Right atrium auricular region (tissue), 2 donors: ENCODE measurements around the gene TBC1D9B. TPM values are rescaled to one million over a fixed set of nuclear protein-coding genes. Genes with fewer than 3 reads are reported as not detected.

Experiments used
- DNase-seq: peaks from one replicate; pipeline ENCODE4 v3.0.0-alpha.2; 2019; ENCODE audit warnings: low spot score
- H3K27ac ChIP-seq, 2 donors: fragments of 200-600 bp; sonication (generic); 1 replicate in 1 of 2; 2 replicates in 1 of 2; pipeline ENCODE4 v1.5.1; 2016 to 2019
- H3K27me3 ChIP-seq, 2 donors: fragments of 200-600 bp; sonication (generic); one replicate each; pipeline versions ENCODE4 v1.5.1 to v1.6.0; 2017 to 2019
- H3K36me3 ChIP-seq: fragments of 200-600 bp; sonication (generic); one replicate; pipeline ENCODE4 v1.5.1; 2016
- H3K4me1 ChIP-seq, 2 donors: fragments of 200-600 bp; sonication (generic); one replicate each; pipeline versions ENCODE4 v1.5.1 to v1.6.0; 2017 to 2019
- H3K4me3 ChIP-seq, 2 donors: fragments of 200-600 bp; sonication (generic); 1 replicate in 1 of 2; 2 replicates in 1 of 2; pipeline ENCODE4 v1.5.1; 2017 to 2019; ENCODE audit warnings: mild to moderate bottlenecking in 1 of 2, moderate library complexity in 1 of 2
- H3K9me3 ChIP-seq, 2 donors: fragments of 200-600 bp; sonication (generic); one replicate each; pipeline ENCODE4 v1.5.1; 2019
- CTCF ChIP-seq, 2 donors: fragments of 200-600 bp; sonication (generic); IDR thresholded peaks; one replicate each; pipeline ENCODE4 v1.5.1; 2019; ENCODE audit warnings: antibody characterized with exemption in 2 of 2
- total RNA-seq, 2 donors: library from RNA; depleted of rRNA; stranded (reverse); fragments of >200 nt; gene quantifications; one replicate each; pipeline ENCODE4 v1.1.0, GENCODE V29; 2016

The TBC1D9B gene
- total RNA-seq, 2 donors from 2014 or later: 33.5 to 57.7 TPM

DNA sequence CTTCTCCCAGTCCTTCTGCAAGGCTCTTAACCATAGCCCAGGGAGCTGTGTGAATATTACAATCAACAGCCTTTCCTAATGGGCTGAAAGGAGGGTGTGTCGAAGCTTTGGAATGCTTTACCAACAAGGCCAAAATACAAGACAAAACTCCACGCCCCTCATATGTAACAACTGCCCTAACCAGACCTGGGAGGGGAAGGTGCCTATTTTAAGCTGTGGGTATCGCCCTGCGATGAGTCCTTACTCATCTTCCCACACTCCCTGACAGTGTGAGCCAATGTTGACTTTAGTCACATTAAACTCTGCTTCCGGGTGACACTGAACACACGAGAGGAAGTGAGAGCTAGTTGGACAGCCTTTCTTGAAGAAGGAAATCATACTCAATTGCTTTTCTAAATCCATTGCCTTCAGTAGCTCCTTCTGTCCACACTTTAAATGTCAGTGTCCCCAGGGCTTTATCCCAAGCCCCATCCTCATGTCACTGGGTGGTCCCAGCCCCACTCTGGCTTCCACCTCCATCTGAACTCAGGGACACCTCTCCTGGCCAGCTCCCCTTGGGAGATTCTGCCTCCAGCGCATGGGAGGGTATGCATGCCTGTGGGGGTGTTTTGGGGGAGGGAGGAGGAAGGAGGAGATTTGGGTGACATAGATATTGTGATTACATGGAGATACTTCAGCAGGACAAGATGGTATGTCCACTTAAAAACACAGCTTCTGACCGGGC, 6.5 kb upstream of the TBC1D9B start:
- no peak for DNase-seq
- Histone ChIP-seq H3K9me3 (no peaks in the 10 kb centered on the region), H3K27ac (no peak overlapping the region), H3K4me1 (no peaks in the 10 kb centered on the region), H3K36me3 (no peaks in the 10 kb centered on the region), H3K4me3 (no peak overlapping the region), H3K27me3 (no peaks in the 10 kb centered on the region)
- TF ChIP-seq CTCF (IDR thresholded peaks at IDR 0.05): no peak

- TF ChIP-seq CTCF (IDR thresholded peaks at IDR 0.05): no peak
Observed at GRCh38 chr5:179913461-179913860, 5.8 kb upstream of the TBC1D9B start.

DNA sequence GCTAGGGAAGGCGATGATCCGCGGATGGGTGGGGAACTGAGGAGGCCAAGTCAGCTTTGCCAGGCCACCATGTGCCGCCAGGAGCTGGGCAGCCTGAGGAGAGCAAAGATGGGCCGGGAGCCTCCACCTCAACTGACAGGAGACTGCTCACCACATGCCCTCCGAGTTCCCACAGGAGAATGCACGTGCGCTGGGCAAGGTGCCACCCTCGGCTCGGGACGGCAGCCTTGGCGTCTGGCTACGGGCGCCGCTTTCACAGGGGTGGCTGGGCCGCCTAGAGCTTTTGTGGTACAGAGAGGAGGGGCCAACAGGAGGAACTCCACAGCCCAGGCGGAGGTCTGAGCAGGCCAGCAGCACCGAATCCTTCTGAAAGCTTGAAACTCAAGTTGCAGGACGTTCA, 5.3 kb upstream of the TBC1D9B start:
- Histone ChIP-seq H3K9me3 (no peaks in the 10 kb centered on the region), H3K27me3 (no peaks in the 10 kb centered on the region), H3K27ac (no peak overlapping the region), H3K4me3 (no peak overlapping the region), H3K4me1 (peaks cover 0 to 8% of the 10 kb centered on the region in 2 donors), H3K36me3 (no peaks in the 10 kb centered on the region)
- no peak for TF ChIP-seq CTCF (IDR thresholded peaks at IDR 0.05)
- no peak for DNase-seq

More at GRCh38 chr5:179913461-179913860, 5.8 kb upstream of the TBC1D9B start:
- Histone ChIP-seq H3K27ac (no peak overlapping the region), H3K9me3 (no peaks in the 10 kb centered on the region), H3K27me3 (no peaks in the 10 kb centered on the region), H3K36me3 (no peaks in the 10 kb centered on the region), H3K4me1 (peaks cover 0 to 3% of the 10 kb centered on the region in 2 donors), H3K4me3 (no peak overlapping the region)
- no peak for DNase-seq

DNA sequence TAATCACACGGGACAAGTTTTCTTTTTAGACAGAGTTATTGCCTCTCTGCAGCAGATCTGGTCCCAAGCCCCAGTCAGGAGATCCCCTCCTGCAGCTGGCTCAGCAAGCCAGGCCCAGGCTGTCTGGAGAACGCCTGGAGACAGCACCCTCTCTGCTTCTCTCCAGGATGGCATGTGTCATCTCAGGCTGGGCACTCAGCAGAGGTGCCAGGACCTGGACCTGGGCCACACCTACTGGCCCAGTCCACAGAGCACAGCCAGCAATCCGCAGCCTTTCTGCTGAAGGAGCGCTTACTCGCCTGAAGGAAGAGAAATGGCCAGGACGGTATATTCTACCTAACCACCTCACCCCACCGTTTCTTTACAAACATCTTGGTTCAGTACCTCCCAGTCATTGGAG, 4.7 kb upstream of the TBC1D9B start:
- H3K36me3 ChIP-seq: no peaks in the 10 kb centered on the region
- H3K27me3 ChIP-seq: no peaks in the 10 kb centered on the region
- H3K27ac ChIP-seq: no peak overlapping the region
- H3K4me3 ChIP-seq: no peak overlapping the region
- no peaks in the 10 kb centered on the region for H3K9me3 ChIP-seq
- TF ChIP-seq CTCF (IDR thresholded peaks at IDR 0.05): no peak
- DNase-seq: no peak
- peaks cover 0 to 9% of the 10 kb centered on the region in 2 donors for H3K4me1 ChIP-seq

DNA sequence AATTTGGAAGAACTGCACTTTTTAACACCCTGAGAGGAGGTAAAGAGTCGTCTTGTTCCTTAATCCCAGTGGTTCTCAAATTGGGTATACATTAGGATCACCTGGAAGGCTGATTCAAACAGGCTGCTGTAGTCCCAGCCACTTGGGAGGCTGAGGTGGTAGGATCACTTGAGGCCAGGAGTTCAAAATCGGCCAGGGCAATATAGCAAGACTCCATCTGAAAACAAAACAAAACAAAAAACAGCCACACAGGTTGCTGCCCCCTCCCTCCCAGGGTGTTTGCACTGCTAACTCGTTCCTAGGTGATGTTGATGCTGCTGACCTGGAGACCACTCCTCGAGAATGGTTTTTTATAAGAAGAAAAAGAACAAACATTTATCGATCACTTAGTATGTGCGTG, 1.5 kb upstream of the TBC1D9B start:
- no peak for DNase-seq
- no peak overlapping the region for H3K4me3 ChIP-seq
- H3K36me3 ChIP-seq: peaks cover 5% of the 10 kb centered on the region
- no peaks in the 10 kb centered on the region for H3K9me3 ChIP-seq
- TF ChIP-seq CTCF (IDR thresholded peaks at IDR 0.05): no peak
- no peaks in the 10 kb centered on the region for H3K27me3 ChIP-seq
- peaks cover 0 to 21% of the 10 kb centered on the region in 2 donors for H3K4me1 ChIP-seq
- no peak overlapping the region for H3K27ac ChIP-seq

- Histone ChIP-seq H3K4me3 (peak overlapping the region in 1 of 2 donors; percentile 65), H3K27ac (peak overlapping the region in 1 of 2 donors; percentile 24), H3K4me1 (peaks cover 0 to 21% of the 10 kb centered on the region in 2 donors), H3K9me3 (no peaks in the 10 kb centered on the region), H3K27me3 (no peaks in the 10 kb centered on the region), H3K36me3 (peaks cover 5% of the 10 kb centered on the region)
- no peak for DNase-seq
- TF ChIP-seq CTCF (IDR thresholded peaks at IDR 0.05): no peak
Observed at GRCh38 chr5:179908528-179908927, 831 bp upstream of the TBC1D9B start.
